HepG2 (cell line): ENCODE results near the gene GRB10. TPM values are rescaled to one million over a fixed set of nuclear protein-coding genes. Genes with fewer than 3 reads are reported as not detected.

ENCODE experiments used
- ARHGAP35 ChIP-seq: sonication (generic); formaldehyde crosslinking; IDR thresholded peaks from 2 replicates; pipeline ENCODE4 v1.9.0; 2022; ENCODE audit warnings: mild to moderate bottlenecking, inconsistent platforms, moderate library complexity, missing genetic modification reagents, borderline replicate concordance
- ATF7 ChIP-seq, 2 experiments: fragments of 450-650 bp in 1 of 2; sonication (generic) in 1 of 2; formaldehyde crosslinking in 1 of 2; IDR thresholded peaks; 2 replicates each; pipeline versions ENCODE4 v1.4.0 to v1.6.1; 2016 to 2020; ENCODE audit warnings: antibody characterized with exemption in 1 of 2, mild to moderate bottlenecking in 1 of 2, missing genetic modification reagents in 1 of 2
- CSRNP1 ChIP-seq: sonication (generic); formaldehyde crosslinking; IDR thresholded peaks from 2 replicates; pipeline ENCODE4 v1.8.1; 2023; ENCODE audit warnings: mild to moderate bottlenecking, missing genetic modification reagents
- HBP1 ChIP-seq: IDR thresholded peaks from 2 replicates; pipeline ENCODE4 v1.6.1; 2016; ENCODE audit warnings: low read depth, control low read depth
- HOXA5 ChIP-seq: sonication (generic); formaldehyde crosslinking; IDR thresholded peaks from 2 replicates; pipeline ENCODE4 v1.4.0; 2020; ENCODE audit warnings: missing genetic modification reagents
- HOXD1 ChIP-seq: sonication (generic); formaldehyde crosslinking; IDR thresholded peaks from 2 replicates; pipeline ENCODE4 v1.5.0; 2020; ENCODE audit warnings: missing genetic modification reagents
- KMT2A ChIP-seq: sonication (generic); formaldehyde crosslinking; IDR thresholded peaks from 2 replicates; pipeline ENCODE4 v1.4.0; 2020; ENCODE audit warnings: missing genetic modification reagents
- MBNL3 ChIP-seq: fragments of 250-450 bp; sonication (Bioruptor Pico); conservative IDR thresholded peaks from 2 replicates; pipeline ENCODE4 v1.8.0; 2022; ENCODE audit warnings: mild to moderate bottlenecking, inconsistent platforms
- MEIS1 ChIP-seq: sonication (generic); formaldehyde crosslinking; IDR thresholded peaks from 2 replicates; pipeline ENCODE4 v1.9.0; 2021; ENCODE audit warnings: mild to moderate bottlenecking, missing genetic modification reagents, moderate library complexity, borderline replicate concordance
- MXD4 ChIP-seq: IDR thresholded peaks from 2 replicates; pipeline ENCODE4 v1.6.1; 2016; ENCODE audit warnings: mild to moderate bottlenecking, missing biosample characterization, missing genetic modification reagents
- PHB2 ChIP-seq: fragments of 450-650 bp; IDR thresholded peaks from 2 replicates; pipeline ENCODE4 v1.6.1; 2018; ENCODE audit not compliant: partially characterized antibody
- PREB ChIP-seq: sonication (generic); formaldehyde crosslinking; IDR thresholded peaks from 2 replicates; pipeline ENCODE4 v1.4.0; 2020; ENCODE audit warnings: missing genetic modification reagents
- SNRNP70 ChIP-seq: fragments of 200-400 bp; formaldehyde crosslinking; IDR thresholded peaks from 2 replicates; pipeline ENCODE4 v1.6.1; 2017; ENCODE audit warnings: mild to moderate bottlenecking, low read depth, low read length, moderate library complexity
- SYNCRIP ChIP-seq: fragments of 200-400 bp; formaldehyde crosslinking; IDR thresholded peaks from 2 replicates; pipeline ENCODE4 v1.6.1; 2018; ENCODE audit warnings: mild to moderate bottlenecking, low read depth, low read length; ENCODE audit not compliant: insufficient read depth
- THAP9 ChIP-seq: sonication (generic); formaldehyde crosslinking; IDR thresholded peaks from 2 replicates; pipeline ENCODE4; 2020; ENCODE audit warnings: missing genetic modification reagents, mild to moderate bottlenecking, borderline replicate concordance
- TSC22D2 ChIP-seq: sonication (generic); formaldehyde crosslinking; IDR thresholded peaks from 2 replicates; pipeline ENCODE4 v1.5.1; 2020; ENCODE audit warnings: missing genetic modification reagents, mild to moderate bottlenecking, borderline replicate concordance
- ZBTB43 ChIP-seq: sonication (generic); formaldehyde crosslinking; conservative IDR thresholded peaks from 2 replicates; pipeline ENCODE4 v1.4.0; 2020; ENCODE audit warnings: missing genetic modification reagents
- ZFAT ChIP-seq: sonication (generic); formaldehyde crosslinking; conservative IDR thresholded peaks from 2 replicates; pipeline ENCODE4 v1.8.1; 2023; ENCODE audit warnings: missing genetic modification reagents, inconsistent platforms
- ZNF883 ChIP-seq: sonication (generic); formaldehyde crosslinking; IDR thresholded peaks from 2 replicates; pipeline ENCODE4 v1.5.1; 2020; ENCODE audit warnings: mild to moderate bottlenecking, missing genetic modification reagents; ENCODE audit errors: not compliant biosample characterization
- polyA plus RNA-seq, 8 experiments: library from polyadenylated mRNA; depleted of rRNA in 3 of 8; stranded (reverse) in 7 of 8; unstranded in 1 of 8; fragments of >200 nt; fragmentation: Illumina TruSeq in 4 of 8; extraction: Trizol in 4 of 8; gene quantifications; 2 replicates each; pipeline versions ENCODE4 v1.2.1 to v1.2.3, GENCODE V29; 2011 to 2016; ENCODE audit warnings: low read depth in 4 of 8, missing spikeins in 1 of 8, mixed read lengths in 1 of 8; ENCODE audit not compliant: insufficient read depth in 1 of 8
- total RNA-seq, 5 experiments: library from RNA; depleted of rRNA; stranded (reverse); fragments of >200 nt; fragmentation: Illumina TruSeq; extraction: Trizol; gene quantifications; 2 replicates each; pipeline ENCODE4 v1.2.3, GENCODE V29; 2016; ENCODE audit warnings: low read depth in 1 of 5

GRB10 gene
- total and polyA plus RNA-seq, 2 of the 13 experiments (the other 11 are each of a cell fraction or from before 2014, with no cell fraction given) = 4.0 to 6.8 TPM

GRCh38 chr7:50564640-50565558 is 217.8 kb downstream of the GRB10 start, which contains the start of gene DDC (continued):
- TF ChIP-seq SYNCRIP = no peak
- peak; percentile 38; the same call in 1 of the 2 replicates for TF ChIP-seq MEIS1 (CRISPR knock-in tag)
- TF ChIP-seq ZBTB43 (CRISPR knock-in tag) = 0 out of 2 replicates have a peak, but pooled peaks have one; percentile 19
- TF ChIP-seq ATF7 (IDR thresholded peaks at IDR 0.05) = no peak
- TF ChIP-seq ATF7 (CRISPR knock-in tag; IDR thresholded peaks at IDR 0.05) = no peak
- TF ChIP-seq SNRNP70 = no peak
- no peak for TF ChIP-seq THAP9
- TF ChIP-seq PHB2 = no peak
- TF ChIP-seq PREB = no peak
- TF ChIP-seq MBNL3 = no peak
- 0 out of 2 replicates have a peak, but pooled peaks have one; percentile 29 for TF ChIP-seq MXD4 (CRISPR knock-in tag)
- TF ChIP-seq CSRNP1 (CRISPR knock-in tag) = no peak
- no peak for TF ChIP-seq HOXD1
- no peak for TF ChIP-seq ZFAT (CRISPR knock-in tag)
- no peak for TF ChIP-seq ZNF883 (CRISPR knock-in tag)
- 0 out of 2 replicates have a peak, but pooled peaks have one; percentile 37 for TF ChIP-seq KMT2A (CRISPR knock-in tag)
- TF ChIP-seq TSC22D2 (CRISPR knock-in tag) = no peak; the same call in 1 of the 2 replicates
- TF ChIP-seq ARHGAP35 (CRISPR knock-in tag) = no peak
- TF ChIP-seq HBP1 = no peak
- peak; percentile 41; the same call in 1 of the 2 replicates for TF ChIP-seq HOXA5 (CRISPR knock-in tag)
